ENCODE results near the gene KRTCAP2. TPM values are rescaled to one million over a fixed set of nuclear protein-coding genes. Genes with fewer than 3 reads are reported as not detected.
A peak's percentile ranks its signal among the peaks of the same experiment; 100 is the strongest.
"Not testable (repeated sequence)": the region's sequence is repeated elsewhere in the genome, so short reads cannot be mapped to it uniquely, and the experiment has no call there.

Gene KRTCAP2
- total RNA-seq, 1 donor from 2014 or later, result 128 TPM

DNA sequence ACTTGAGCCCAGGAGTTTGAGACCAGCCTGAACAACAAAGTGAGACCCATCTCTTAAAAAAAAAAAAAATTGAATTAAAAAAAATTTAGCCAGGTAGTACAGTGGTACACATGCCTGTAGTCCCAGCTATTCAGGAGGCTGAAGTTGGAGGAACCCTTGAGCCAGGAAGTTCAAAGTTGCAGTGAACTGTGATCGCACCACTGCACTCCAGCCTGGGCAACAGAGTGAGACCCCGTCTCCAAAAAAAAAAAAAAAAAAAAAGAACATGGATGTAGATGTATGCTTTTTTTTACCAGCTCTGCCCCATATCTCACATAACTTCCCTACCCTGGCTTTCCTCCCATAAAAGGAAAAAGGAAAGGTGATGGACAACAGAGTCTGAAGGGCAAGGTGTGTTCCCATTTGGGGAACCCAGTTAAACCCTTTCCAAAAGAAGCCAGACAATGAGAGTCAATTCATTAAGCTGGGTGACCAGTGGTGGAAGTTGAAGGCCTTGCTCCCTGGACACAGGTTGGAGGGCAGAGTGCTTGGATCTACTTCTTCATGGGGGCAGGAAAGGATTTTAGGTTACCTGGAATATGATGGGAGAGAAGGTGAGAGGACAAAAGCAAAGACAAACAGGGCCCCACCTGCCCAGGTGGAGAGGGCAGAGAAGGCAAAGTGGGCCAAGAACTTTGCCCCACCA is 2.9 kb downstream of the KRTCAP2 start:
- Mint-ChIP-seq H3K4me1 (peaks cover 44% of the 10 kb centered on the region), H3K4me3 (no peak overlapping the region), H3K36me3 (ENCODE audit: low read depth) (peaks cover 26% of the 10 kb centered on the region), H3K27me3 (no peaks in the 10 kb centered on the region), H3K9me3 (no peaks in the 10 kb centered on the region), H3K27ac (no peak overlapping the region)
- TF ChIP-seq CTCF (IDR thresholded peaks at IDR 0.05), result no peak
- DNase-seq (no peak), ATAC-seq (ENCODE audit: low read depth) (no peak)
- intact Hi-C loops (cut with micrococcal nuclease), result loop anchor here (10.0 kb wide), 2 partner anchors 195 to 615 kb away; partner anchors contain the start of genes CKS1B, SHC1 and UBE2Q1
- ChIA-PET CTCF (interaction anchor here (0.8 to 6.4 kb wide), 5 partner anchors 24 to 126 kb away, joined by 3 to 145 read pairs (median 7); no protein-coding TSS in a partner anchor), POLR2A (interaction anchor here (0.5 to 4.2 kb wide), 4 partner anchors 78 to 1635 kb away, joined by 3 to 38 read pairs (median 3); no protein-coding TSS in a partner anchor)

GRCh38 chr1:155169541-155169940 is 3.6 kb downstream of the KRTCAP2 start:
- no peaks in the 10 kb centered on the region for H3K27me3 Mint-ChIP-seq
- no peak for DNase-seq
- H3K36me3 Mint-ChIP-seq (ENCODE audit: low read depth), result peaks cover 26% of the 10 kb centered on the region
- no peak overlapping the region for H3K4me3 Mint-ChIP-seq
- ATAC-seq (ENCODE audit: low read depth), result no peak
- intact Hi-C loops (cut with micrococcal nuclease), result no loop called here
- no peak overlapping the region for H3K27ac Mint-ChIP-seq
- ChIA-PET CTCF (interaction anchor here (1.9 to 6.4 kb wide), 4 partner anchors 24 to 84 kb away, joined by 7 to 145 read pairs (median 24); partner anchors contain the start of gene SLC50A1), POLR2A (interaction anchor here (1.2 to 4.2 kb wide), 3 partner anchors 78 to 89 kb away, joined by 3 to 38 read pairs (median 4); no protein-coding TSS in a partner anchor)
- H3K4me1 Mint-ChIP-seq, result peaks cover 39% of the 10 kb centered on the region
- H3K9me3 Mint-ChIP-seq, result no peaks in the 10 kb centered on the region
- no peak for TF ChIP-seq CTCF (IDR thresholded peaks at IDR 0.05)

GRCh38 chr1:155168456-155169210 is 4.5 kb downstream of the KRTCAP2 start:
- no peaks in the 10 kb centered on the region for H3K27me3 Mint-ChIP-seq
- H3K36me3 Mint-ChIP-seq (ENCODE audit: low read depth), result peaks cover 26% of the 10 kb centered on the region
- H3K4me3 Mint-ChIP-seq, result no peak overlapping the region
- no peak for TF ChIP-seq CTCF (IDR thresholded peaks at IDR 0.05)
- intact Hi-C loops (cut with micrococcal nuclease), result loop anchor here (1.0 kb wide), 1 partner anchor 56 kb away; no protein-coding TSS in a partner anchor
- POLR2A ChIA-PET, result interaction anchor here (1.1 to 4.5 kb wide), 8 partner anchors 25 to 88 kb away, joined by 3 to 92 read pairs (median 6); partner anchors contain the start of gene SLC50A1
- ATAC-seq (ENCODE audit: low read depth) (no peak), DNase-seq (no peak)
- H3K27ac Mint-ChIP-seq, result no peak overlapping the region
- H3K4me1 Mint-ChIP-seq, result peaks cover 33% of the 10 kb centered on the region
- H3K9me3 Mint-ChIP-seq, result no peaks in the 10 kb centered on the region
- CTCF ChIA-PET, result interaction anchor here (0.6 to 6.4 kb wide), 19 partner anchors 15 to 122 kb away, joined by 3 to 145 read pairs (median 5); partner anchors contain the start of genes ADAM15, DPM3 and SLC50A1

DNA sequence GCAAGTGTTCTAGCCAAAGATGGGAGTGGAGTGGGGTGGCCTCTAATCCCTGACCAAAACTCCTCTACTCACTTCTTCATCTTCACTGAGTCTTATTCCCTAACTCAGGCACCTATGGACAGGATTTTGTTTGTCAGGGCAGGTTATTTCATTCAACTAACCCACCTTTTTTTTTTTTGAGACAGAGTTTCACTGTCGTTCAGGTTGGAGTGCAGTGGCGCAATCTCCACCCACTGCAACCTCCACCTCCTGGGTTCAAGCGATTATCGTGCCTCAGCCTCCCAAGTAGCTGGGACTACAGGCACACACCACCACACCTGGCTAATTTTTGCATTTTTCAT is 5.0 kb downstream of the KRTCAP2 start:
- peaks cover 28% of the 10 kb centered on the region for H3K4me1 Mint-ChIP-seq
- DNase-seq; H3K27me3 Mint-ChIP-seq; ATAC-seq (ENCODE audit: low read depth); H3K9me3 Mint-ChIP-seq; H3K27ac Mint-ChIP-seq: not testable (repeated sequence)
- H3K4me3 Mint-ChIP-seq, result peak overlapping the region; percentile 80
- CTCF ChIA-PET, result interaction anchor here (0.6 to 6.4 kb wide), 21 partner anchors 14 to 604 kb away, joined by 3 to 145 read pairs (median 4); partner anchors contain the start of genes ADAM15, DPM3 and SLC50A1
- intact Hi-C loops (cut with micrococcal nuclease), result loop anchor here (1.0 kb wide), 1 partner anchor 56 kb away; no protein-coding TSS in a partner anchor
- H3K36me3 Mint-ChIP-seq (ENCODE audit: low read depth), result peaks cover 22% of the 10 kb centered on the region
- POLR2A ChIA-PET, result interaction anchor here (1.1 to 4.5 kb wide), 8 partner anchors 18 to 83 kb away, joined by 3 to 92 read pairs (median 6); partner anchors contain the start of gene SLC50A1
